GM23338 (cell line): Measurements from ENCODE around the gene E2F6. TPM values are rescaled to one million over a fixed set of nuclear protein-coding genes. Genes with fewer than 3 reads are reported as not detected.

Experiments
- ATAC-seq: fragments of 200-7000 bp; cut with Tn5 transposase; 3 replicates; pipeline ENCODE4 v1.9.1; 2020
- DNase-seq: peaks from one replicate; pipeline ENCODE4 v3.0.0-alpha.2; 2015; ENCODE audit warnings: low spot score
- H2AFZ ChIP-seq: fragments of 200-600 bp; sonication (generic); 2 replicates; pipeline ENCODE4 v1.8.0; 2016; ENCODE audit warnings: antibody characterized with exemption, mild to moderate bottlenecking, moderate library complexity
- H3F3A ChIP-seq: fragments of 200-600 bp; sonication (generic); replicated peaks from 2 replicates; pipeline ENCODE4 v1.8.0; 2017; ENCODE audit warnings: antibody characterized with exemption, mixed run types, low read depth
- H3K27ac ChIP-seq: fragments of 200-600 bp; sonication (generic); 2 replicates; pipeline ENCODE4 v1.6.1; 2016; ENCODE audit warnings: low read depth
- H3K27me3 ChIP-seq: fragments of 200-600 bp; sonication (generic); 2 replicates; pipeline ENCODE4 v1.8.0; 2016; ENCODE audit warnings: mild to moderate bottlenecking, mixed run types, moderate library complexity; ENCODE audit not compliant: insufficient read depth
- H3K36me3 ChIP-seq: fragments of 200-600 bp; sonication (generic); 2 replicates; pipeline ENCODE4 v1.8.0; 2016; ENCODE audit warnings: mild to moderate bottlenecking; ENCODE audit not compliant: insufficient read depth
- H3K4me1 ChIP-seq: fragments of 200-600 bp; sonication (generic); 2 replicates; pipeline ENCODE4 v1.8.0; 2016; ENCODE audit warnings: mild to moderate bottlenecking, moderate library complexity; ENCODE audit not compliant: insufficient read depth
- H3K4me2 ChIP-seq: fragments of 200-600 bp; sonication (generic); 2 replicates; pipeline ENCODE4 v1.7.1; 2017; ENCODE audit warnings: mixed run types
- H3K4me3 ChIP-seq: fragments of 200-600 bp; sonication (generic); 2 replicates; pipeline ENCODE4 v1.6.1; 2016; ENCODE audit warnings: mixed run types
- H3K79me2 ChIP-seq: fragments of 200-600 bp; sonication (generic); replicated peaks from 2 replicates; pipeline ENCODE4 v1.8.0; 2017; ENCODE audit warnings: mild to moderate bottlenecking; ENCODE audit not compliant: insufficient read depth
- H3K9me2 ChIP-seq: fragments of 200-600 bp; sonication (generic); 2 replicates; pipeline ENCODE4 v1.8.0; 2017; ENCODE audit not compliant: insufficient read depth
- H4K20me1 ChIP-seq: fragments of 200-600 bp; sonication (generic); replicated peaks from 2 replicates; pipeline ENCODE4 v1.8.0; 2017; ENCODE audit warnings: mild to moderate bottlenecking; ENCODE audit not compliant: insufficient read depth
- H3K27ac Mint-ChIP-seq: 2 replicates; pipeline ENCODE4 v1.8.0; 2020; ENCODE audit warnings: inconsistent platforms, mild to moderate bottlenecking, moderate library complexity, mixed read lengths
- H3K27me3 Mint-ChIP-seq: 3 replicates; pipeline ENCODE4 v1.8.0; 2022; ENCODE audit warnings: low read depth, mild to moderate bottlenecking, moderate library complexity, mixed read lengths, inconsistent platforms; ENCODE audit not compliant: insufficient read depth, poor library complexity
- H3K36me3 Mint-ChIP-seq: 3 replicates; pipeline ENCODE4 v1.8.0; 2021; ENCODE audit warnings: low read depth, mild to moderate bottlenecking, inconsistent platforms, moderate library complexity, mixed read lengths
- H3K4me1 Mint-ChIP-seq: 3 replicates; pipeline ENCODE4 v1.8.0; 2020; ENCODE audit warnings: mild to moderate bottlenecking, inconsistent platforms, mixed read lengths
- H3K4me3 Mint-ChIP-seq: 3 replicates; pipeline ENCODE4 v1.8.0; 2021; ENCODE audit warnings: moderate library complexity, mild to moderate bottlenecking, inconsistent platforms, mixed read lengths
- H3K9me3 Mint-ChIP-seq: 3 replicates; pipeline ENCODE4 v1.8.0; 2020; ENCODE audit warnings: moderate library complexity, mild to moderate bottlenecking, inconsistent platforms, mixed read lengths
- CREB1 ChIP-seq: fragments of 250-450 bp; sonication (Bioruptor Pico); IDR thresholded peaks from 2 replicates; pipeline ENCODE4 v1.5.0; 2020; ENCODE audit warnings: low read depth, mild to moderate bottlenecking, moderate library complexity
- CTCF ChIP-seq, 2 experiments: fragments of 200-600 bp in 1 of 2; sonication (generic) in 1 of 2; conservative IDR thresholded peaks; 2 replicates each; pipeline versions ENCODE4 v1.5.1 to v1.6.1; 2016 to 2017; ENCODE audit warnings: antibody characterized with exemption in 2 of 2, low read depth in 2 of 2, mild to moderate bottlenecking in 2 of 2, moderate library complexity in 1 of 2
- EZH2 ChIP-seq: fragments of 200-600 bp; sonication (generic); IDR thresholded peaks from one replicate; pipeline ENCODE4 v1.8.0; 2017; ENCODE audit warnings: antibody characterized with exemption, mild to moderate bottlenecking, low read depth; ENCODE audit not compliant: unreplicated experiment
- JUNB ChIP-seq: IDR thresholded peaks from one replicate; pipeline ENCODE4 v1.6.1; 2016; ENCODE audit warnings: antibody characterized with exemption; ENCODE audit not compliant: unreplicated experiment
- REST ChIP-seq: IDR thresholded peaks from one replicate; pipeline ENCODE4 v1.6.1; 2018; ENCODE audit warnings: antibody characterized with exemption; ENCODE audit not compliant: unreplicated experiment
- ZNF114 ChIP-seq: fragments of 250-450 bp; sonication (Bioruptor Pico); IDR thresholded peaks from 2 replicates; pipeline ENCODE4 v1.5.0; 2020; ENCODE audit warnings: mild to moderate bottlenecking, moderate library complexity
- ZNF462 ChIP-seq: fragments of 250-450 bp; sonication (Bioruptor Pico); IDR thresholded peaks from 2 replicates; pipeline ENCODE4 v1.5.0; 2020; ENCODE audit warnings: mild to moderate bottlenecking, moderate library complexity
- polyA plus RNA-seq: library from polyadenylated mRNA; unstranded; fragments of >200 nt; fragmentation: Nextera tagmentation; extraction: Ambion mirVana; gene quantifications from 2 replicates; pipeline ENCODE4 v1.2.1, GENCODE V29; 2016
- total RNA-seq: library from RNA; depleted of rRNA; stranded (reverse); fragments of >200 nt; shearing (Covaris generic); gene quantifications from 2 replicates; pipeline ENCODE4 v1.2.3, GENCODE V29; 2014

The E2F6 gene
- total and polyA plus RNA-seq, 2 experiments from 2014 or later = 16.9 to 20.7 TPM

- no peak for TF ChIP-seq REST
- TF ChIP-seq JUNB = no peak
Measured at GRCh38 chr2:11430729-11431128, 35.2 kb downstream of the E2F6 start (continued).

GRCh38 chr2:11427224-11427623 lies 38.7 kb downstream of the E2F6 start:
- no peak for DNase-seq
- no peak overlapping the region for H3K4me3 Mint-ChIP-seq
- Histone ChIP-seq H3F3A (no peaks in the 10 kb centered on the region), H3K9me2 (no peaks in the 10 kb centered on the region), H3K27ac (no peak overlapping the region), H2AFZ (no peak overlapping the region), H3K4me1 (no peaks in the 10 kb centered on the region), H3K79me2 (no peaks in the 10 kb centered on the region), H3K36me3 (no peaks in the 10 kb centered on the region), H3K4me2 (no peak overlapping the region), H3K27me3 (no peaks in the 10 kb centered on the region), H3K4me3 (no peak overlapping the region), H4K20me1 (no peaks in the 10 kb centered on the region)
- no peak overlapping the region for H3K27ac Mint-ChIP-seq
- H3K27me3 Mint-ChIP-seq = peaks cover 2% of the 10 kb centered on the region
- no peak for ATAC-seq
- TF ChIP-seq ZNF114 (CRISPR knock-in tag) (no peak), REST (no peak), EZH2 (no peak), CTCF (conservative IDR thresholded peaks at IDR 0.05; ENCODE audit: low read depth in 2 of 2) (no peak), ZNF462 (CRISPR knock-in tag) (no peak), CREB1 (CRISPR knock-in tag) (no peak)
- H3K9me3 Mint-ChIP-seq = no peaks in the 10 kb centered on the region; the same call in 2 of the 3 replicates
- H3K4me1 Mint-ChIP-seq = no peaks in the 10 kb centered on the region
- H3K36me3 Mint-ChIP-seq = peaks cover 5% of the 10 kb centered on the region
